CD4-positive, alpha-beta T cell treated with Interleukin-15 for 1 hour (primary cell): ENCODE results near the gene PRAC1.
"Not testable (repeated sequence)": the region's sequence is repeated elsewhere in the genome, so short reads cannot be mapped to it uniquely, and the experiment has no call there.

Experiments
- DNase-seq: peaks from one replicate; pipeline ENCODE4 v3.0.0-alpha.2; 2020

The PRAC1 gene

GRCh38 chr17:48725288-48726064 is 3.2 kb upstream of the PRAC1 start:
- no peak for DNase-seq

GRCh38 chr17:48725004-48725287 is 2.6 kb upstream of the PRAC1 start:
- no peak for DNase-seq

DNA sequence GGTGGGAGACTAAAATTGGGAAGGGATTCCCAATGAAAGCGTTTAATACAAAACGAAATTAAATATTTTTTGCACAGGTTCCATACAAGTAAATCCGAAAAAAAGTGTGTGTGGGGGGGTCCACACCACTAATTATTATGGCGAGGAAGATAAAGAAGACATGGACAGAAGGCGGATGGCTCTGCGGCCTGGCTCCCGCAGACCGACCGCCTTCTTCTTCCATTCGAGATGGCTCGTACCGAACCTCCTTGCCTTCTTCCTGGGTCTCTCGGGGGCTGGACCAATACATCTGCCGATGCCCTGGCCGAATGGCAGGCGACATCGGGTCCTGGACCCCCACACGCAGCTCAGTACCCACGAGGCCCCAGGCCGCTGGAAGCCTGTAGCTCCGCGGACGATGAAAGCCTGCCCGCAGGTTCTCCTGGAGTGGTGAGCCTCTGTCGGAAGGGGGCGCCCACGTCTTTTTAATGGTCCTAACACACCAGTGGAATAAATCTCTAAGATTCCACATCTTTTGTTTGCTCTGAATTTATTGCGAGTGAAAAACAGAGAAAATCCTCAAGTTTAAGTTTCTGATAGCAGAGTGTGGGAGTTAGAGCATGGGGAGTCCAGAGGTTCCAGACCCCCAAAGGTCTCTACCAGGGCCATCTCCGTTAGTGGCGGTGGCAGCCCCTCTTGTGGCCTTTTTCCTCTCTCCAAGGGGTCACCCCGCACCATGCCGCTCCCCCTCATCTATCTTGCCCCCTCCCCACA is 2.1 kb upstream of the PRAC1 start:
- peak; percentile 64 for DNase-seq

- no peak for DNase-seq
Measured at GRCh38 chr17:48723423-48724250, 1.3 kb upstream of the PRAC1 start.

DNA sequence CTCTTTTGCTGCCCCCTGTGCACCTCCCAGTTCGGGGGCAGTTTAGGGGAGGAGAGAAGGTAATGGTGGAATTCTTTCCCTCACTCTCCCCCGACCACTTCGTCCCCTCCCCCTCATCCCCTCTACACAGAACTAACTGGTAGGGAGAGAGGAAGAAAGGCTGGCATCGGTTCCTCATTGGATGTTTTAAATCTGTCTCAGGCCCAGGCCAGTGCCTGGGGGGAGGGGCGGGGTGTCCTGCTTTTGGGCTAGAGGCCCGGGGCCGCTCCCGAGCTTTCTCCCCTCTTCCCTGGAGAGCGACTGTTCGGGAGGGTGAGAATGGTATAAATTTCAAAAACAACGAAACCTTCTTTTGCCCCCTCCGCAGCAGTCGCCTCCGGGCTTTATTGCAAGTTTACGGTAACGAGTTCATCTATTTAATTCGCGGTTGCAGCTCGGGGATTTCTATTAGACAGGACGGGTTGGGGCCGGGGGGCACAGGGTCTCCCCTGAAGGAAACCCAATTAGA is 651 bp upstream of the PRAC1 start, which contains the start of gene PRAC2:
PRAC2 (plus strand) TSS at position 271 of the 508 bp plus-strand sequence. CDS start 1,226 bp downstream, outside the sequence.
- no peak for DNase-seq

- DNase-seq: no peak
Measured at GRCh38 chr17:48721009-48721402, 1.3 kb downstream of the PRAC1 start.

- no peak for DNase-seq
Measured at GRCh38 chr17:48720266-48721008, 1.9 kb downstream of the PRAC1 start.

DNA sequence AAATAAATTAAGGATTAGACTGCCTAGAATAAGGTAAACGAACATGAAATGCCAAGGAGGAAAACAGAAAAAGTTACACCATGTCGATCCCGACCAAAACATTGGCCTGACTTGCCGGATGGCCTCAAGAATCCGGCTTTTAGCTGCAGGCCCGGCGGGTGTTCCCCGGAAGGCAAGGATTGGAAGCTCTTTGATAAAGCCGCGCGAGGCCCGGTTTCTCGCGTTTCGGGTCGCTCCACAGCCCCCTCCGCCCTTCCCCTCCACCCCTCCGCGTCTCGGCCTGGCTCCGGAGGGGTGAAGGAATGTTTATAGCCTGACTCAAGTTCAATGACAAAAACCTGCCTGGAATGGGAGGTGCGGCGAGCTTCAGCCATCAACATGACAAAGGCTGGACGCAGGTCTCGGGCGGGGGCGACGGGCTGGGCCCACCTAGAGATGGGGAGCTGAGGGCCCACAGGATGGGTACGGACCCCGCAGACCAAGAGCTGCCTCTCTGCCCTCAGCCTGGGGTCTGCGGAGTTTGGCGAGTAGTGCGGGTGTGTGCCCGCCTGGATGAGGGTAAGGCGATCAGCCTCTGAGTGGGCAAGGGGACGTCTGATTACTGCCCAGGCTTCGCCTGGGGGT is 2.6 kb downstream of the PRAC1 start:
- no peak for DNase-seq

GRCh38 chr17:48718761-48719641 is 3.3 kb downstream of the PRAC1 start:
- no peak for DNase-seq

GRCh38 chr17:48718227-48718760 is 4.0 kb downstream of the PRAC1 start:
- DNase-seq: no peak

DNA sequence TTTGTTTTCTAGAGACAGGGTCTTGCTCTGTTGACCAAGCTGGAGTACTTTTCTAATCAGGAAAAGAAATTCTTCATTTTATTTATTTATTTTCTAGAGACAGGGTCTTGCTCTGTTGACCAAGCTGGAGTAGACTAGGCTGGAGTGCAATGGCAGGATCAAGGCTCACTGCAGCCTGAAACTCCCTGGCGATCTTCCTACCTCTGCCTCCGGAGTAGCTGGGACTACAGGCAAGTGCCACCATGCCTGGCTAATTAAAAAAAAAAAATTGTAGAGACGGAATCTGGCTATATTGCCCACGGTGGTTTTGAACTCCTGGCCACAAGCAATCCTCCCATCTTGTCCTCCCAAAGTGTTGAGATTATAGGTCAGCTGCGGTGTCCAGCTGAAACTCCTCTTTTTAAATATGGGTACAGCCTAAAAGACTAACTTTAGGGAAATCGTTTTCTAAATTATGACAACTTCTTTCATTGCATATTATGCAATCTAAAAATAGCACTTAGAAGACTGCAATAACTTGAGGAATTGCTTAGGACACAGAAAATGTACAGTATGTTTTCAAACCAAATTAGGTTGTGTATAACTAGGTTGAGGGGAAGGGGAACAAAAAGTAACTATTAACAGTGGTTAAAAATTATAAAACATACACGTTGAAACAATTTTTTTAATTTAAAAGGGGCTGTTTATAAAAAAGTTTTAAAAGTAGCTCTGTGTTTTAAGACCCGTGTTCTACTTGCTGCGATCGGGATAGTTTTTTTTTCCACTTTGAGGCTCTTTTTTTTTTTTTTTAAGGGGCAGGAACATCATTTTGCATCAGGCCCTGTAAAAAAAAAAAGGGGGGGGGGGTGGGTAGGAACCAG is 4.7 kb downstream of the PRAC1 start:
- no peak for DNase-seq

GRCh38 chr17:48716549-48716948 is 5.8 kb downstream of the PRAC1 start:
- DNase-seq: not testable (repeated sequence)

- DNase-seq: no peak
Measured at GRCh38 chr17:48715496-48716399, 6.6 kb downstream of the PRAC1 start.

DNA sequence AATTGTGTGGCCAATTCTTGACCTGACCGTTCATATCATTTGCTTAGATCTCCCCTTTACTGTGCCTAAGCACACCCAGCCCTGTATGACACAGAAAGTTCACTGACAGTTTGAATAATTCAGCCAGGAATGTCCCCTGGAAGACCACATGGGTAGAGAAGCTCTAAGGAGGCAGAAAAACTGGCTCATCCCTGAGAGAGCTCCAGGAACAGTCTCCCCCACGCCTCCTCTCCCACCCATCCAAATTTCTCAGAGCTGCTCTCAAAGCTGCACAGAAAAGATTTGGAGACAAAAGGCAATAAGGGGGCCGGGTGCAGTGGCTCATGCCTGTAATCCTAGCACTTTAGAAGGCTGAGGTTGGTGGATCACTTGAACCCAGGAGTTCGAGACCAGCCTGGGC is 11.2 kb downstream of the PRAC1 start:
- no peak for DNase-seq

GRCh38 chr17:48704361-48705248 is 17.7 kb downstream of the PRAC1 start:
- no peak for DNase-seq

- DNase-seq: no peak
Measured at GRCh38 chr17:48701864-48702532, 20.3 kb downstream of the PRAC1 start.

DNA sequence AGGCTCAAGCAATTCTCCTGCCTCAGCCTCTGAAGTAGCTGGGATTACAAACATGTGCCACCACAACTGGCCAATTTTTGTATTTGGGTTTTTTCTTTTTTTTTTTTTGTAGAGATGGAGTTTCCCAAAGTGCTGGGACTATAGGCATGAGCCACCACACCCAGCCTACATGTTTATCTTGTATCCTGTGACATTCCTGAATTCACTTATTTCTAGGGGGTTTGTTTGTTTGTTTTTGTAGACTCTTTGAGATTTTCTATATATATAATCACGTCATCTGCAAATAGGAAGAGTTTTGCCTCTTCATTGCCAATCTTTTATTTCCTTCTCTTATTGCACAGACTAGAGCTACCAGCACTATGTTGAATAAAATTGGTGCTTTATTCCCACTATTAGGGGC is 29.1 kb downstream of the PRAC1 start:
- no peak for DNase-seq
